Stomach (tissue), 4 donors: ENCODE data around the gene AK4.

Experiments used
- EP300 ChIP-seq: sonication (generic); formaldehyde crosslinking; IDR thresholded peaks from one replicate; pipeline ENCODE4 v1.6.1; 2017; ENCODE audit warnings: antibody characterized with exemption
- POLR2A ChIP-seq, 4 donors: fragments of 450-650 bp; IDR thresholded peaks; one replicate each; pipeline ENCODE4 v1.6.1; 2016; ENCODE audit warnings: antibody characterized with exemption in 4 of 4, control low read depth in 2 of 4, mild to moderate bottlenecking in 1 of 4, moderate library complexity in 1 of 4
- POLR2AphosphoS5 ChIP-seq, 3 donors: sonication (generic); formaldehyde crosslinking; IDR thresholded peaks; one replicate each; pipeline ENCODE4 v1.6.1; 2016; ENCODE audit warnings: antibody characterized with exemption in 3 of 3
- TF ChIP-seq, protein P1 (sequence below), 7 experiments: fragments of 450-650 bp in 4 of 7; fragments of 200-600 bp in 3 of 7; sonication (generic) in 3 of 7; IDR thresholded peaks; one replicate each; pipeline ENCODE4 v1.5.1; 2016 to 2019; ENCODE audit warnings: antibody characterized with exemption in 7 of 7, control low read depth in 2 of 7, mild to moderate bottlenecking in 1 of 7

DNA sequence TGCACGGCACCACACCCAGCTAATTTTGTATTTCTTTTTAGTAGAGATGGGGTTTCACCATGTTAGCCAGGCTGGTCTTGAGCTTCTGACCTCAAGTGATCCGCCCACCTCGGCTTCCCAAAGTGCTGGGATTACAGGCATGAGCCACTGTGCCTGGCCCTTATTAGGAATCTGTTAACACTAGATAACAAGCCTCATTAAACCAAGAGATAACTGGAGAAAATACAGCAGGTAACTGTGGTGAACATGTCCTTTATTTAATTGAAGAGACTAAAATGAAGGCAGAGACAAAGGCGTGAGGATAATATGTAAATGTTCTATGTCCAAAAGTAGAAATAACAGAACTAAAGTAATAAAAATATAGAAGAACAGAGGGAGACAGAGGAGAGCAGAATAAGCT lies 89.5 kb downstream of the AK4 start:
- TF ChIP-seq, protein P1, sequence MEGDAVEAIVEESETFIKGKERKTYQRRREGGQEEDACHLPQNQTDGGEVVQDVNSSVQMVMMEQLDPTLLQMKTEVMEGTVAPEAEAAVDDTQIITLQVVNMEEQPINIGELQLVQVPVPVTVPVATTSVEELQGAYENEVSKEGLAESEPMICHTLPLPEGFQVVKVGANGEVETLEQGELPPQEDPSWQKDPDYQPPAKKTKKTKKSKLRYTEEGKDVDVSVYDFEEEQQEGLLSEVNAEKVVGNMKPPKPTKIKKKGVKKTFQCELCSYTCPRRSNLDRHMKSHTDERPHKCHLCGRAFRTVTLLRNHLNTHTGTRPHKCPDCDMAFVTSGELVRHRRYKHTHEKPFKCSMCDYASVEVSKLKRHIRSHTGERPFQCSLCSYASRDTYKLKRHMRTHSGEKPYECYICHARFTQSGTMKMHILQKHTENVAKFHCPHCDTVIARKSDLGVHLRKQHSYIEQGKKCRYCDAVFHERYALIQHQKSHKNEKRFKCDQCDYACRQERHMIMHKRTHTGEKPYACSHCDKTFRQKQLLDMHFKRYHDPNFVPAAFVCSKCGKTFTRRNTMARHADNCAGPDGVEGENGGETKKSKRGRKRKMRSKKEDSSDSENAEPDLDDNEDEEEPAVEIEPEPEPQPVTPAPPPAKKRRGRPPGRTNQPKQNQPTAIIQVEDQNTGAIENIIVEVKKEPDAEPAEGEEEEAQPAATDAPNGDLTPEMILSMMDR (IDR thresholded peaks at IDR 0.05), result no peak
- no peak for TF ChIP-seq EP300
- no peak for TF ChIP-seq POLR2A (IDR thresholded peaks at IDR 0.05)
- no peak for TF ChIP-seq POLR2AphosphoS5 (IDR thresholded peaks at IDR 0.05)
